Lower leg skin (tissue), 3 donors: Measurements from ENCODE around the gene XG.

Experiments
- CTCF ChIP-seq, 3 donors: fragments of 450-650 bp; IDR thresholded peaks; one replicate each; pipeline ENCODE4 v1.5.1; 2016; ENCODE audit warnings: antibody characterized with exemption in 3 of 3, mild to moderate bottlenecking in 3 of 3, moderate library complexity in 2 of 3
- POLR2A ChIP-seq, 2 donors: fragments of 450-650 bp; IDR thresholded peaks; one replicate each; pipeline ENCODE4 v1.6.1; 2016 to 2017; ENCODE audit warnings: antibody characterized with exemption in 2 of 2, mild to moderate bottlenecking in 1 of 2, moderate library complexity in 1 of 2

GRCh38 chrX:2765549-2765830, 13.7 kb downstream of the XG start:
- TF ChIP-seq POLR2A (IDR thresholded peaks at IDR 0.05) (no peak), CTCF (IDR thresholded peaks at IDR 0.05) (no peak)
